GM23338 (cell line): ENCODE data around the gene C5orf47. TPM values are rescaled to one million over a fixed set of nuclear protein-coding genes. Genes with fewer than 3 reads are reported as not detected.

Source experiments
- ATAC-seq: fragments of 200-7000 bp; cut with Tn5 transposase; 3 replicates; pipeline ENCODE4 v1.9.1; 2020
- DNase-seq: peaks from one replicate; pipeline ENCODE4 v3.0.0-alpha.2; 2015; ENCODE audit warnings: low spot score
- H2AFZ ChIP-seq: fragments of 200-600 bp; sonication (generic); 2 replicates; pipeline ENCODE4 v1.8.0; 2016; ENCODE audit warnings: antibody characterized with exemption, mild to moderate bottlenecking, moderate library complexity
- H3F3A ChIP-seq: fragments of 200-600 bp; sonication (generic); replicated peaks from 2 replicates; pipeline ENCODE4 v1.8.0; 2017; ENCODE audit warnings: antibody characterized with exemption, mixed run types, low read depth
- H3K27ac ChIP-seq: fragments of 200-600 bp; sonication (generic); 2 replicates; pipeline ENCODE4 v1.6.1; 2016; ENCODE audit warnings: low read depth
- H3K27me3 ChIP-seq: fragments of 200-600 bp; sonication (generic); 2 replicates; pipeline ENCODE4 v1.8.0; 2016; ENCODE audit warnings: mild to moderate bottlenecking, mixed run types, moderate library complexity; ENCODE audit not compliant: insufficient read depth
- H3K36me3 ChIP-seq: fragments of 200-600 bp; sonication (generic); 2 replicates; pipeline ENCODE4 v1.8.0; 2016; ENCODE audit warnings: mild to moderate bottlenecking; ENCODE audit not compliant: insufficient read depth
- H3K4me1 ChIP-seq: fragments of 200-600 bp; sonication (generic); 2 replicates; pipeline ENCODE4 v1.8.0; 2016; ENCODE audit warnings: mild to moderate bottlenecking, moderate library complexity; ENCODE audit not compliant: insufficient read depth
- H3K4me2 ChIP-seq: fragments of 200-600 bp; sonication (generic); 2 replicates; pipeline ENCODE4 v1.7.1; 2017; ENCODE audit warnings: mixed run types
- H3K4me3 ChIP-seq: fragments of 200-600 bp; sonication (generic); 2 replicates; pipeline ENCODE4 v1.6.1; 2016; ENCODE audit warnings: mixed run types
- H3K79me2 ChIP-seq: fragments of 200-600 bp; sonication (generic); replicated peaks from 2 replicates; pipeline ENCODE4 v1.8.0; 2017; ENCODE audit warnings: mild to moderate bottlenecking; ENCODE audit not compliant: insufficient read depth
- H3K9me2 ChIP-seq: fragments of 200-600 bp; sonication (generic); 2 replicates; pipeline ENCODE4 v1.8.0; 2017; ENCODE audit not compliant: insufficient read depth
- H4K20me1 ChIP-seq: fragments of 200-600 bp; sonication (generic); replicated peaks from 2 replicates; pipeline ENCODE4 v1.8.0; 2017; ENCODE audit warnings: mild to moderate bottlenecking; ENCODE audit not compliant: insufficient read depth
- H3K27ac Mint-ChIP-seq: 2 replicates; pipeline ENCODE4 v1.8.0; 2020; ENCODE audit warnings: inconsistent platforms, mild to moderate bottlenecking, moderate library complexity, mixed read lengths
- H3K27me3 Mint-ChIP-seq: 3 replicates; pipeline ENCODE4 v1.8.0; 2022; ENCODE audit warnings: low read depth, mild to moderate bottlenecking, moderate library complexity, mixed read lengths, inconsistent platforms; ENCODE audit not compliant: insufficient read depth, poor library complexity
- H3K36me3 Mint-ChIP-seq: 3 replicates; pipeline ENCODE4 v1.8.0; 2021; ENCODE audit warnings: low read depth, mild to moderate bottlenecking, inconsistent platforms, moderate library complexity, mixed read lengths
- H3K4me1 Mint-ChIP-seq: 3 replicates; pipeline ENCODE4 v1.8.0; 2020; ENCODE audit warnings: mild to moderate bottlenecking, inconsistent platforms, mixed read lengths
- H3K4me3 Mint-ChIP-seq: 3 replicates; pipeline ENCODE4 v1.8.0; 2021; ENCODE audit warnings: moderate library complexity, mild to moderate bottlenecking, inconsistent platforms, mixed read lengths
- H3K9me3 Mint-ChIP-seq: 3 replicates; pipeline ENCODE4 v1.8.0; 2020; ENCODE audit warnings: moderate library complexity, mild to moderate bottlenecking, inconsistent platforms, mixed read lengths
- CREB1 ChIP-seq: fragments of 250-450 bp; sonication (Bioruptor Pico); IDR thresholded peaks from 2 replicates; pipeline ENCODE4 v1.5.0; 2020; ENCODE audit warnings: low read depth, mild to moderate bottlenecking, moderate library complexity
- EZH2phosphoT487 ChIP-seq: fragments of 200-600 bp; sonication (generic); IDR thresholded peaks from one replicate; pipeline ENCODE4 v1.8.1; 2018; ENCODE audit warnings: antibody characterized with exemption; ENCODE audit not compliant: unreplicated experiment
- JUNB ChIP-seq: IDR thresholded peaks from one replicate; pipeline ENCODE4 v1.6.1; 2016; ENCODE audit warnings: antibody characterized with exemption; ENCODE audit not compliant: unreplicated experiment
- NANOG ChIP-seq: IDR thresholded peaks from 2 replicates; pipeline ENCODE4 v1.6.1; 2016; ENCODE audit warnings: antibody characterized with exemption, borderline replicate concordance
- POLR2AphosphoS5 ChIP-seq: IDR thresholded peaks from 2 replicates; pipeline ENCODE4 v1.6.1; 2016; ENCODE audit warnings: antibody characterized with exemption, low read depth
- STAT1 ChIP-seq: IDR thresholded peaks from one replicate; pipeline ENCODE4 v1.6.1; 2016; ENCODE audit warnings: antibody characterized with exemption; ENCODE audit not compliant: unreplicated experiment
- ZNF331 ChIP-seq: fragments of 250-450 bp; sonication (Bioruptor Pico); IDR thresholded peaks from 2 replicates; pipeline ENCODE4 v1.5.0; 2020; ENCODE audit warnings: low read depth, mild to moderate bottlenecking, moderate library complexity
- polyA plus RNA-seq: library from polyadenylated mRNA; unstranded; fragments of >200 nt; fragmentation: Nextera tagmentation; extraction: Ambion mirVana; gene quantifications from 2 replicates; pipeline ENCODE4 v1.2.1, GENCODE V29; 2016
- total RNA-seq: library from RNA; depleted of rRNA; stranded (reverse); fragments of >200 nt; shearing (Covaris generic); gene quantifications from 2 replicates; pipeline ENCODE4 v1.2.3, GENCODE V29; 2014
- TF ChIP-seq, protein P1 (sequence below), 2 experiments: fragments of 200-600 bp in 1 of 2; sonication (generic) in 1 of 2; conservative IDR thresholded peaks; 2 replicates each; pipeline versions ENCODE4 v1.5.1 to v1.6.1; 2016 to 2017; ENCODE audit warnings: antibody characterized with exemption in 2 of 2, low read depth in 2 of 2, mild to moderate bottlenecking in 2 of 2, moderate library complexity in 1 of 2
- TF ChIP-seq, protein P2 (sequence below): IDR thresholded peaks from one replicate; pipeline ENCODE4 v1.6.1; 2018; ENCODE audit warnings: antibody characterized with exemption; ENCODE audit not compliant: unreplicated experiment

C5orf47 gene
- total and polyA plus RNA-seq, 2 experiments from 2014 or later, result 0.63 to 1.1 TPM

DNA sequence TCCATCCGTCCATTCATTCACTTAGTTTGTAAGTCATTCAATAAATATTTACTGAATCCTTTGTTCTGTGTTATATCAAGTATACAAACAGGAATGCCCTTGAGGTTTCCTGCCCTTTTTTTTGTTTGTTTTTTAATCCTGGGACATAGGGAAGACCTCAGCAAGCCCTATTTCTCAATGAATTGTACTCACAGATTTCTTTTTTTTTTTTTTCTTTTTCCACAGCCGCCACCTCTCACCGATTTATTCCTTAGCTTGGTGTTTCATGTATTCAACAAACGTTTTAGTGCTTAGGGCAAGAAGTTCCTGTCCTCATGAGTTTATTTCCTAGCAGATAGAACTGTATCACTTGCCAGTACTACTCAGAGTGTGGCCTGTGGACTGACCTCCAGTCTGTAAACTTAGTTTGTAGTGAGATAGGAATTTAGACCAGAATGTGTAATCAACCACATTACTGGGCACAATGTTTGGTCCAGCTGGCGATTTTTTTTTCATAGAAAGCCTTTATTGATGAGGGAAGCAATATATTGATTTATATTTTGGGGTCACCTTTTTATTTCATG, 35.4 kb upstream of the C5orf47 start (continued):
- TF ChIP-seq NANOG (no peak), CREB1 (CRISPR knock-in tag) (no peak), STAT1 (no peak), POLR2AphosphoS5 (no peak)
- TF ChIP-seq, protein P1, sequence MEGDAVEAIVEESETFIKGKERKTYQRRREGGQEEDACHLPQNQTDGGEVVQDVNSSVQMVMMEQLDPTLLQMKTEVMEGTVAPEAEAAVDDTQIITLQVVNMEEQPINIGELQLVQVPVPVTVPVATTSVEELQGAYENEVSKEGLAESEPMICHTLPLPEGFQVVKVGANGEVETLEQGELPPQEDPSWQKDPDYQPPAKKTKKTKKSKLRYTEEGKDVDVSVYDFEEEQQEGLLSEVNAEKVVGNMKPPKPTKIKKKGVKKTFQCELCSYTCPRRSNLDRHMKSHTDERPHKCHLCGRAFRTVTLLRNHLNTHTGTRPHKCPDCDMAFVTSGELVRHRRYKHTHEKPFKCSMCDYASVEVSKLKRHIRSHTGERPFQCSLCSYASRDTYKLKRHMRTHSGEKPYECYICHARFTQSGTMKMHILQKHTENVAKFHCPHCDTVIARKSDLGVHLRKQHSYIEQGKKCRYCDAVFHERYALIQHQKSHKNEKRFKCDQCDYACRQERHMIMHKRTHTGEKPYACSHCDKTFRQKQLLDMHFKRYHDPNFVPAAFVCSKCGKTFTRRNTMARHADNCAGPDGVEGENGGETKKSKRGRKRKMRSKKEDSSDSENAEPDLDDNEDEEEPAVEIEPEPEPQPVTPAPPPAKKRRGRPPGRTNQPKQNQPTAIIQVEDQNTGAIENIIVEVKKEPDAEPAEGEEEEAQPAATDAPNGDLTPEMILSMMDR (conservative IDR thresholded peaks at IDR 0.05; ENCODE audit: low read depth in 2 of 2), result no peak

DNA sequence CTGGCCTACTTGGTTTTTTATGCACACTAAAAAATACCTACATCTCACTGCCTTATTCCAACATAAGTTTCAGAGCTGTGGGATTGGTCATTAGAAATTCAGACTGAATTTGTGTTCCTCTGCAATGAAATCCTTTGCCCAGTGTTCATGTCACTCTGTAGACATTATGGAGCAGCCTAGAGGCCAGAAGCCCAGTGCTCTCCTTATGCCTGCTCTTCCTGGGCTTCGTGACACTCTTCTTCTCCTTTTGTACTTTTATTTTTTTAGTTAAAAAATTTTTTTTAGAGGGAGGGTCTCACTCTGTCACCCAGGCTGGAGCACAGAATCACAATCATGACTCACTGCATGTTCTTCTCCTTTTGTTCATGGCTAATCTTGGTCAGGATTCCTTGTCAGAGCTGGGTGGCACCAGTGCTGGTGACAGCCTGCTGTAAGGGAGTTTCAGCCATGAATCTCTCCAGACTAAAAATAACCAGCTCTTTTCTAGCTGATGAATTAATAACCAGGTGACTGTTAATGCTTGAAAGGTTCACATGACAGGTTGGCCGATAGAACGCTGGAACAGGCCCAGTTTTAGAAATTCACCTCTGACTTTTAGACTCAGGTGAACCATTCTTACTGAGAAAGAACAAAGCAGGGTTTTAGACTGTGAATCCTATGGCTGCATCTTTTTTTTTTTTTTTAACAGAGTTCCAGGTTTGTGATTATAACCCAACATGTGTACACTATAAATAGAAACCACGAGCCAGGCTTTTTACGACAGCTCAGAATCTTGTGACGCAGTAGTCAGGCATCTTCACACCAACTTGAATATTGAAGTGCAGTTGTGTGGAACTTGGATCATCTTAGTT, 34.1 kb upstream of the C5orf47 start:
- DNase-seq, result no peak
- H3K27ac Mint-ChIP-seq, result no peak overlapping the region
- H3K4me2 ChIP-seq, result no peak overlapping the region
- TF ChIP-seq ZNF331 (CRISPR knock-in tag) (no peak), EZH2phosphoT487 (no peak), STAT1 (no peak), JUNB (no peak)
- TF ChIP-seq, protein P1 (conservative IDR thresholded peaks at IDR 0.05; ENCODE audit: low read depth in 2 of 2), result no peak
- TF ChIP-seq, protein P2, sequence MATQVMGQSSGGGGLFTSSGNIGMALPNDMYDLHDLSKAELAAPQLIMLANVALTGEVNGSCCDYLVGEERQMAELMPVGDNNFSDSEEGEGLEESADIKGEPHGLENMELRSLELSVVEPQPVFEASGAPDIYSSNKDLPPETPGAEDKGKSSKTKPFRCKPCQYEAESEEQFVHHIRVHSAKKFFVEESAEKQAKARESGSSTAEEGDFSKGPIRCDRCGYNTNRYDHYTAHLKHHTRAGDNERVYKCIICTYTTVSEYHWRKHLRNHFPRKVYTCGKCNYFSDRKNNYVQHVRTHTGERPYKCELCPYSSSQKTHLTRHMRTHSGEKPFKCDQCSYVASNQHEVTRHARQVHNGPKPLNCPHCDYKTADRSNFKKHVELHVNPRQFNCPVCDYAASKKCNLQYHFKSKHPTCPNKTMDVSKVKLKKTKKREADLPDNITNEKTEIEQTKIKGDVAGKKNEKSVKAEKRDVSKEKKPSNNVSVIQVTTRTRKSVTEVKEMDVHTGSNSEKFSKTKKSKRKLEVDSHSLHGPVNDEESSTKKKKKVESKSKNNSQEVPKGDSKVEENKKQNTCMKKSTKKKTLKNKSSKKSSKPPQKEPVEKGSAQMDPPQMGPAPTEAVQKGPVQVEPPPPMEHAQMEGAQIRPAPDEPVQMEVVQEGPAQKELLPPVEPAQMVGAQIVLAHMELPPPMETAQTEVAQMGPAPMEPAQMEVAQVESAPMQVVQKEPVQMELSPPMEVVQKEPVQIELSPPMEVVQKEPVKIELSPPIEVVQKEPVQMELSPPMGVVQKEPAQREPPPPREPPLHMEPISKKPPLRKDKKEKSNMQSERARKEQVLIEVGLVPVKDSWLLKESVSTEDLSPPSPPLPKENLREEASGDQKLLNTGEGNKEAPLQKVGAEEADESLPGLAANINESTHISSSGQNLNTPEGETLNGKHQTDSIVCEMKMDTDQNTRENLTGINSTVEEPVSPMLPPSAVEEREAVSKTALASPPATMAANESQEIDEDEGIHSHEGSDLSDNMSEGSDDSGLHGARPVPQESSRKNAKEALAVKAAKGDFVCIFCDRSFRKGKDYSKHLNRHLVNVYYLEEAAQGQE, result no peak

More for the DNA sequence above, 34.1 kb upstream of the C5orf47 start:
- Histone ChIP-seq H3K79me2 (no peaks in the 10 kb centered on the region), H2AFZ (no peak overlapping the region), H3K4me1 (no peaks in the 10 kb centered on the region), H3K4me3 (no peak overlapping the region), H3K36me3 (peaks cover 3% of the 10 kb centered on the region; the same call in 1 of the 2 replicates), H3K27me3 (no peaks in the 10 kb centered on the region), H3K27ac (no peak overlapping the region), H3K9me2 (no peaks in the 10 kb centered on the region), H4K20me1 (no peaks in the 10 kb centered on the region), H3F3A (no peaks in the 10 kb centered on the region)
- peaks cover 3% of the 10 kb centered on the region for H3K27me3 Mint-ChIP-seq
- ATAC-seq, result no peak
- peaks cover 4% of the 10 kb centered on the region; the same call in 2 of the 3 replicates for H3K4me1 Mint-ChIP-seq
- no peak overlapping the region for H3K4me3 Mint-ChIP-seq
- H3K9me3 Mint-ChIP-seq, result no peaks in the 10 kb centered on the region
- H3K36me3 Mint-ChIP-seq, result peaks cover 29% of the 10 kb centered on the region
